Stimulated activated CD4-positive, alpha-beta T cell treated with anti-CD3 and anti-CD28 coated beads, TNF-alpha, amount 100 ng/mL, for 1 hour (primary cell): ENCODE data around the gene HEMK1.

ENCODE experiments used
- DNase-seq, 3 donors: peaks; one replicate each; pipeline ENCODE4 v3.0.0-alpha.2; 2020; ENCODE audit warnings: low read depth in 3 of 3, low spot score in 1 of 3

Gene HEMK1

DNA sequence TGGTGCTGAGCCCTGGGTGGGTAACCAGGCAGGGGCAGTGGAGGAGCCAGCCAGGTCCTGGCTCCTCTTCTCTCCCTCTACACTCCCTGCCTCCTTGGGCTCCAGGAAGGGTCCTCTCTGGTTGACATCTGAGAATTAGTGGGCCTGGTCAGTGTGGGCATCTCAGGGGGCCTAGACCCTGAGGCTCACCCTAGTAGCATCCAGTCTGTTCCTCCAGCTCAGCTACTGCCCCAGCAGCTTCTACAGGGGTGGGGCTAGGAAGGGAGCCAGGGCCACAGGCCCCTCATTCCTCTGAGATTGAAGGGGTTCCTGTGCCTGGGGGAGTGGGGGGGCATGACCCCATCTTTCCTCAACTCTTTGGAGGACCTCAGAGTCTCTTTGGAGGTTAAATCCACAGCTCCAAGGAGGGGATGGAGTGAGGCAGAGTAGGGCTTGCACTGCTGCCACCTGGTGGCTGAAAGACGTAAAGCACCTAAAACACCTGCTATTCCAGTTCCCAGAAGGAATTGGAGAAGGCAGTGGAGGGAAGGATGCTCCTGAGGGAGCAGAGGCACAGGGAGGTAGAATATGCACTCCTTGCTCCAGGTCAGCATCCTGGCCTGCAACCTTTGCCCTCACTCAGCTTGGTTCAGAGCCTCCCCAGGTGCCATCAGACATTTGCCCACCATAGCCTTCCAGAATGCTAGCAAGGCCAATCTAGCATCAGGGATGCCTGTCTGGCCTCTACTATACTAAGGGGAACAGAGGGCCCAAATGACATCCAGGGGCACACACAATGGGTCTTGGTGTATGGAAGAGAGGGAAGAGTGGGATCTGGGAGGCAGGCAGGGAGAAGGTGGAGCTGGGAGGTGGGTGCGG lies 26.9 kb upstream of the HEMK1 start:
- peak; percentile 20 to 49 (median 34) for DNase-seq

DNA sequence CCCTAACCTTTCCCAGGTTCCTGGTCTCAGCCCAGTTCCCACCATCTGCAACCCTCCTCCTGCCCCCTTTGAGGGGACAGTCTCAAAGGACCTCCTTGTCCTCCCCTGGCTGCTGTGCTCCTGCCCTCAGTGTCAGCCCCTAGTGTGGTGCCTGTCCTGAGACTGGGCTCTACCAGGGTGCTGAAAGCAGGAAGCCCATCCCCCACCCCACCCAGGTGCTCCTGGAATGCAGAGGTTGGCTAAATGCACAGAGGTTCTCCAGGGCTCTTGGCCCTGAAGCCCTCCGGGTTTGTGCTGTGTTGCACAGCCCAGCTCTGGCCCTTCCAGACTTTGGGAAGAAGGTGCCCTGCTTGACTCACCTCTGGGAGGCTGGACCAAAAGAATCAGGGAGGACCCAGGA lies 23.5 kb upstream of the HEMK1 start:
- no peak for DNase-seq

DNA sequence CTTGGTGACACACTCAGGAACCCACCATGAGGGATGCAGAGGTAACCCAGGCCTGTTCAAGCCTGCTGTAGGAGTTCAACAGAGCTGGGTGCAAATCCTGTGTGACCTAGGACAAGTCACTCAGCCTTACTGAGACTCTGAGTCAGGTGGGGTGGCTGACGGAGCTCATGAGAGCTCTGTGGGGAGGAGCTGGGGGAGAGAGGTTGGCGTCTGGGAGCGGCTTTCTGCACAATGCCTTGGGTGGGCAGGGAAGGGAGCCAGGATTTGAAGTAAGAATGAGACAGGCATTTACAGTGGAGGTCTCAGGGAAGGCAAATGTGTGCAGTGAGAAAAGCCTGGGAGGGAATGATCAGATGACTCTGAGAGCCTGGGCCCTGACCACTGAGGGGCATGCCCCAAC lies 20.1 kb upstream of the HEMK1 start:
- no peak for DNase-seq

DNA sequence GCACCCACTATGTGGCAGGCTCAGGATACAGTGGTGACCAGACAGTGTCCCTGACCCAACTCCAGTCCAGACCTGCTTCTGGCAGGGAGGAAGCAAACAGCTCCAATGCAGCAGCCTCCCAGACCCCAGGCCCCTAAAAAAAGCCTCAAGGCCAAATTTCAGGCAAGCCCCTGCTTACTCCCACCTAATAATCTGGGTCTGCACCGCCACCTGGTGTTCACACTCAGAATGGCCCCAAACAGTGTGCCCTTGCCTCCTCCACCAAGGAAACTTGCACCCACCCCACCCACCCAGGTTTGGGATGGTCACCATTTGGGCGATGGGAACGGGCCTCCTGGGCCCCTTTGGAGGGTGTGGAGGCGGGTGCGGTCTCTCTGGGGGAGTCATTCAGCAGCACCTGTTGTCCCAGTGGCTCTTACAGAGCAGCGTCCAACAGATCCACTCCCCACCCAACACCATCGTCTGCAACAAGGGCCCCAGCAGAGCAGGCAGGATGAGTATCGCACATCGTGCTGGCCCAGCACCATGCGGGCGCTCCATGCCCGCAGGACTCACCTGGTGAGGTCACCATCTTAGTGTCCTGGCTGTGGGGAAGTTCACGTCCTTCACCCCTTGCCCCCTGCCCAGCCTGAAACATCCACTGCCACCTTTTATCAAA lies 19.1 kb upstream of the HEMK1 start:
- peak in 2 of 3 donors; percentile 24 to 57 for DNase-seq

- DNase-seq = no peak
Observed at GRCh38 chr3:50551054-50551659, 18.2 kb upstream of the HEMK1 start.

- DNase-seq = no peak
Observed at GRCh38 chr3:50551681-50552435, 17.5 kb upstream of the HEMK1 start.

- DNase-seq = no peak
Observed at GRCh38 chr3:50552598-50552997, 16.7 kb upstream of the HEMK1 start.

GRCh38 chr3:50554553-50554952 lies 14.8 kb upstream of the HEMK1 start:
- no peak for DNase-seq

DNA sequence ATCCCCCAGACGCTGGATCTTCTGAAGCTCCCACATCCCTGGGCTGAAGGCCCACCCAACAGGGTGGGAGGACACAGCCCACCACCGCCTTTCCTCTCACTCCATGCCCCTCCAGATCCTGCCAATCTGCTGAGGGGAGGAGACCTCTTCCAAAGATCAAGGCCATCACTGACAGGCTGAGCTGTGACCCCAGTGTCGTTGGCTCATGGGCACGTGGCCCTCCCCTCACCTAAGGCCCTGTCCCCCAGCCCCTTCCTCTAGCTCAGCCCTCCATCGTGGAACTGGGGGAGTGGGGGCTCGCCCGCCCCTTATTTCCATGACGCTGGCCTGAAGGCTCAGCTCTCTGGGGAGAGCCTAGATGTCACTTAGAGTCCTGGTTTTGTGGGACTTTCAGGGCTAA lies 12.2 kb upstream of the HEMK1 start:
- no peak for DNase-seq

- no peak for DNase-seq
Observed at GRCh38 chr3:50557915-50558314, 11.4 kb upstream of the HEMK1 start.

DNA sequence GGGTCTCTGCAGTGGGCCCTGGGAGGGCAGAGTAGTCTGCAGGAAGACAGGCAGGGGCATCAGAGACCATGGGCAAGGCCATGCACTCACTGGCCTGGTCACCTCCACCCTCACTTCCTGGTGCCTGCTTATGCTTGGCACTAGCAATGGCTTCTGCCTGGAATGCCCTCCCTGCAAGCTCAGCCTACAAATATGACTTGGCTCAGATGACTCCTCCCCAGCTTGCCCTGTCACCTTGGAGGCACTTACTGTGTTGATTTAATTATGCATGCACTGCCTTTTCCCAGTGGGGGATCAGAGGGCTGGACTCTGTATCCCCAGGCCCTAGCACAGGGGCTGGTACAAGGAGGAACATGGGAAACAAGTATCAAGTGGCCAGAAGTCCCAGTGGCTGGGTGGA lies 9.6 kb upstream of the HEMK1 start:
- no peak for DNase-seq

GRCh38 chr3:50562861-50563260 lies 6.5 kb upstream of the HEMK1 start:
- no peak for DNase-seq

DNA sequence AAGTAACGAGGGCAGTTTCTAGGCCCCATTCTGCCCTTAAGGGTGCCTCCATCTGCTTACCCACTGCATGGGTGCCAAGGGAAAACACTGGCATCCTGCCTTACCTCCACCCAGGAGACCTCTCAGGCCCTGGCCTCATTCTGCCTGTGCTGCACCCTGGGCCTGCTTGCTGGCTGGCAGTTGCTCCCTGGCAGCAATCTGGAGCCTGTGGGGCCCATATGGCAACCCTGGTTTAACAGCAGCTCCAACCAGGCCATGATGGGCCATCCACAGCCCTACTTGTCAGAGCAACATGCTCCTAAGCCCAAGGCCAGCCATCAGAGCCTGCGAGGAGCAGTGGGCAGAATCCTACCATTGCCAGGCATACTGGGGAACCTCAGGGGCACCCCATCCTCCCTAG lies 5.5 kb upstream of the HEMK1 start:
- no peak for DNase-seq

- no peak for DNase-seq
Observed at GRCh38 chr3:50564321-50564720, 5.0 kb upstream of the HEMK1 start.

DNA sequence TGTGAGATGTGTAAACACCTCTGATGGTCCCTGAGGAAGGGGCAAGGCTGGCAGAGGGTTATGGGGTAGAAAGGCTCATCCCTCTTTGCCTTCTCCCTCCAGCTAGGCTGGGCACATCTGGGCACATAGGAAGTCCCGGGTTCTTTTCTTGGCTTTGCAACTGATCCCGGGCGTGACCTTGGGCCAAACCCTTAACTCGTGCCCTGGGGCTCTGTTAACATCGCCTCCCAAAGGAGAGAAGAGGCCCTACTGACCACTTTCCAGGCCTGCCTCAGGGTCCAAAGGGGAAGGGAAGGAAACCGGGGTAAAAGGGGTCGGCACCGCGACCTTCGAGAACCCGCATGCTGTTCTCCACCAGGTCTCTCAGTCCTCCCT lies 2.3 kb upstream of the HEMK1 start:
- DNase-seq = no peak

GRCh38 chr3:50567386-50568167 lies 1.7 kb upstream of the HEMK1 start, which contains the start of gene C3orf18:
C3orf18 (minus strand) TSS chr3:50567747; CDS start chr3:50565699, 2,048 bp downstream.
- DNase-seq = peak; percentile 83 to 91 (median 86)

GRCh38 chr3:50570508-50571279 lies 1.4 kb downstream of the HEMK1 start:
- no peak for DNase-seq

DNA sequence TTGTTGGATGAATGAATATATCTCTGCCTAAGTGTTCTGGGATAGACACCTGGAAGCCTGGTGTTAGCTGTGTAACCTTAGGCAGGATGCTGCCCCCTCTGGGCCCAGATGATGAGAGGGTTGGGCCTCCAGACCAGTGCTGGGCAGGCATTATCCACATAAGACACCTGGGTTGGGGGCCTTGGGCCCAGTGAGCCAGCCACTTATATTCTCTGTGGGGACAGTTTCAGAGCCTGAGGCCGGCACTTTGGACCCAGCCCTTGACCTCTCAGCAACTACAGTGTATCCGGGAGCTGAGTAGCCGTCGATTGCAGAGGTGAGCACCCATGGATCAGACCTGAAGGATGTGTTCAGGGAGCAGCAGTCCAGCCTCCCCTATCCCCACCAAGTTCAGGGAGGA lies 2.2 kb downstream of the HEMK1 start:
- no peak for DNase-seq

DNA sequence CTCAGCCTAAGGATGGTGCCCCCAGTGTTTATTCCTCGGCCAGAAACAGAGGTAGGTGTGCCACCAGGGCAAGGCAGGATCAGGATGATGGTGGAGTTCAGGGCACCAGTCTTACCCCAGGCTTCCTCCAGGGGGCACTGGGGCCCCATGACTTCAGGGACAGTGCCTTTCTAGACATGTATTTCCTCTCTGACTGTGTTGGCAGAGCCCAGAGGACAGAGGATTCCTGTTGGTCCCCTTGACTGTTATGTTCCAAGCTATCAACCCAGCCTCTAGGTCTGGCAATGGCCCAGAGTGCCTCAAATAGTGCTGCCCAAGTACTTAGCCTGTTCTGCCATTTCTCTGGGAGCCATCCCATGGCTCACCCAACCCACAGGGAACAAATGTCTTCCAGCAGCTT lies 2.8 kb downstream of the HEMK1 start:
- DNase-seq = peak; percentile 57 to 76 (median 69)
